Ascending aorta (tissue), 2 donors: Measurements from ENCODE around the gene GPANK1. TPM values are rescaled to one million over a fixed set of nuclear protein-coding genes. Genes with fewer than 3 reads are reported as not detected.
A peak's percentile ranks its signal among the peaks of the same experiment; 100 is the strongest.

ENCODE experiments used
- DNase-seq, 2 donors: peaks; one replicate each; pipeline ENCODE4 v3.0.0-alpha.2; 2019; ENCODE audit warnings: low spot score in 2 of 2
- H3K27ac ChIP-seq, 2 donors: fragments of 200-600 bp; sonication (generic); one replicate each; pipeline ENCODE4 v1.5.1; 2016 to 2017; ENCODE audit warnings: mild to moderate bottlenecking in 1 of 2
- H3K27me3 ChIP-seq: fragments of 200-600 bp; sonication (generic); one replicate; pipeline ENCODE4 v1.5.1; 2017
- H3K36me3 ChIP-seq, 2 donors: fragments of 200-600 bp; sonication (generic); one replicate each; pipeline ENCODE4 v1.5.1; 2016
- H3K4me1 ChIP-seq, 2 donors: fragments of 200-600 bp; sonication (generic); one replicate each; pipeline ENCODE4 v1.5.1; 2016 to 2017; ENCODE audit warnings: mild to moderate bottlenecking in 1 of 2
- H3K4me3 ChIP-seq, 2 donors: fragments of 200-600 bp; sonication (generic); one replicate each; pipeline ENCODE4 v1.5.1; 2016 to 2017; ENCODE audit warnings: mild to moderate bottlenecking in 1 of 2
- H3K9me3 ChIP-seq, 2 donors: fragments of 200-600 bp; sonication (generic); one replicate each; pipeline ENCODE4 v1.5.1; 2016
- intact Hi-C: fragments of 100-400 bp; cut with DNase I; formaldehyde crosslinking; loops from one replicate; pipeline ENCODE4 v1.15.1; 2023
- total RNA-seq: library from RNA; depleted of rRNA; stranded (reverse); fragments of >200 nt; gene quantifications from one replicate; pipeline ENCODE4 v1.1.0, GENCODE V29; 2016
- TF ChIP-seq, protein P1 (sequence below), 3 experiments: fragments of 200-600 bp in 2 of 3; fragments of 450-650 bp in 1 of 3; sonication (generic) in 2 of 3; IDR thresholded peaks; one replicate each; pipeline ENCODE4 v1.5.1; 2016 to 2019; ENCODE audit warnings: antibody characterized with exemption in 3 of 3, mild to moderate bottlenecking in 1 of 3, moderate library complexity in 1 of 3

The GPANK1 gene
- total RNA-seq, 1 donor from 2014 or later: 9.8 TPM

DNA sequence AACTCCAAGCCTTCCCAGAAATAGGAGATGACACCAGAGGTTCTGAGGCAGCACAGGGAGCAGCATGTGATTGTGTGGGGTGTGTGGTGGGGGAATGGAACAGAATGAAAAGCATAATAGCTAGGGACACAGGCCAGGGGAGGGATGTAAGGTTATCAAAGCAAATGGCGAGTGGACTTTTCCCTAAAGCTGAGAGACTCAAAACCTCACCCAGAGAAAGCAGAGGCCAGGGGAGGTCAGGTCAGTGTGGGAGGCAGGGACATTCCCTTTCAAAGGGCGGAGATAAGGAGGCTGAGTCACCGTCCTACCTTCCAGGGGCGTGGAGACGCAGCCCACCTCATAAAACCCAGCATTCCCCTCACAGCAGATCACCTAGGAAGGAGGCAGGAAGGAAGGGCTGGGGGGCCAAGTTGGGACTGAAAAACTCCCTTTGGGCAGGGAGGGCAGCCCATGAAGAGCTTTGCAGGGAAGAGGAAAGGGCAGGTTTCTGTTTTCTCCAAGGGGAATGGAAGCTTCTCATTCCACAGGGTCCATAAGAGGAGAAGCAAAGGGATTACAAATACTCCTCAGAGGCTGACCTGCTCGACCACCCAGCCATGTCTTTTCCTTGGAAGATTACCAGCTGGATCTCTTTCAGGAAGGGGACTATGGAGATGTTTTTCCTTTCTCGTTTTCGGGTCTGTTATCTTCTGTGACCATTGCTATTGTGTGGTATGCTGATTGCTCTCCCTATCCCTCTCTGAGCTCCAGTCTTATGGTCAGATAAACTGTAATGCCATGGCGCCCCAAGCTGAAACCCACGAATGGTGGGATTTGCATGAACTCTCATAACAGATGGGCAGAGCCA lies 25.7 kb upstream of the GPANK1 start:
- no peaks in the 10 kb centered on the region for H3K4me1 ChIP-seq
- no peaks in the 10 kb centered on the region for H3K27me3 ChIP-seq
- H3K36me3 ChIP-seq: peaks cover 71 to 91% of the 10 kb centered on the region in 2 donors
- intact Hi-C loops: no loop called here
- no peaks in the 10 kb centered on the region for H3K9me3 ChIP-seq
- TF ChIP-seq, protein P1, sequence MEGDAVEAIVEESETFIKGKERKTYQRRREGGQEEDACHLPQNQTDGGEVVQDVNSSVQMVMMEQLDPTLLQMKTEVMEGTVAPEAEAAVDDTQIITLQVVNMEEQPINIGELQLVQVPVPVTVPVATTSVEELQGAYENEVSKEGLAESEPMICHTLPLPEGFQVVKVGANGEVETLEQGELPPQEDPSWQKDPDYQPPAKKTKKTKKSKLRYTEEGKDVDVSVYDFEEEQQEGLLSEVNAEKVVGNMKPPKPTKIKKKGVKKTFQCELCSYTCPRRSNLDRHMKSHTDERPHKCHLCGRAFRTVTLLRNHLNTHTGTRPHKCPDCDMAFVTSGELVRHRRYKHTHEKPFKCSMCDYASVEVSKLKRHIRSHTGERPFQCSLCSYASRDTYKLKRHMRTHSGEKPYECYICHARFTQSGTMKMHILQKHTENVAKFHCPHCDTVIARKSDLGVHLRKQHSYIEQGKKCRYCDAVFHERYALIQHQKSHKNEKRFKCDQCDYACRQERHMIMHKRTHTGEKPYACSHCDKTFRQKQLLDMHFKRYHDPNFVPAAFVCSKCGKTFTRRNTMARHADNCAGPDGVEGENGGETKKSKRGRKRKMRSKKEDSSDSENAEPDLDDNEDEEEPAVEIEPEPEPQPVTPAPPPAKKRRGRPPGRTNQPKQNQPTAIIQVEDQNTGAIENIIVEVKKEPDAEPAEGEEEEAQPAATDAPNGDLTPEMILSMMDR (IDR thresholded peaks at IDR 0.05): no peak
- no peak overlapping the region for H3K27ac ChIP-seq
- no peak overlapping the region for H3K4me3 ChIP-seq
- DNase-seq: no peak

DNA sequence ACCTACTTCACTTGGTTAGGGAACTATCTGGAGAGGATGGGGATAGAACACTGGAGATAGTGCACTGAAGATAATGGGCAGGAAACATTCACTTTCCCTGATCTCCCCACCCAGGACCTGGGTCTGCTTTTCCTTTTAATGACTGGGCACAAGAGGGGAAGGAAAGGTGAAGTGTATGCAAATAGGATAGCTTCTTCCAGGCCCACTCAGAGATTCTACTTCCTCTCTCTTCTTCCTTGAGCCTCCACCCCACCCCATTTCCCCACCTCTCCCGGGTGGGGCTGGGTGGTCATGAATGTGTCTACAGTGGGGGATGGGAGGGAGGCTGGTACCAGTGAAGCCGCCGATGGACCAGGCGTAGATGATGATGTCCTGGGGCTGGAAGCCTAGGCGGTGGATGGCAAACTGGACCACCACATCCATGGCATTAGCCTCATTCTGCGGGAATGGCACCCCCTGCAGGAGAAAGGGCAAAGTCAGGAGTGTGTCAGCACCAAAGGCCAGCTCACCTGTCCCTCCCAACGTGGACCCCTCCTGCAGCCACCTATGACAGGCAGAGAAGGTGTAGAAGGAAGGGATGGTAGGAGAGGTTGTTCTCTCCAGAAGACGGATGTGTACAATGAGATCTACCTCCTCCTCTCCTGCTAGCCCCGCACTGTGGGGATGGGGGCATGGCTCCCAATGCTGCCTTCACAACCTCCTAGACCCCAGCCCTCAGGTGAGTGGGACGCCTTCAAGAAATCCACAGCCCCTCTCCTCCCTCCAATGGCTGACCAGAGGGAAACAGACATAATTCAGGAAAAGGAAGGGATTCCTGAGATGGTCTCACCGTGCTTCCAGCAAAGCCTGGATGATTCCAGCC lies 24.7 kb upstream of the GPANK1 start:
- intact Hi-C loops: no loop called here
- Histone ChIP-seq H3K4me3 (no peak overlapping the region), H3K4me1 (no peaks in the 10 kb centered on the region), H3K36me3 (peaks cover 63 to 81% of the 10 kb centered on the region in 2 donors), H3K27ac (no peak overlapping the region), H3K27me3 (no peaks in the 10 kb centered on the region), H3K9me3 (no peaks in the 10 kb centered on the region)
- DNase-seq: no peak
- TF ChIP-seq, protein P1 (IDR thresholded peaks at IDR 0.05): peak in 1 of 3 experiments; percentile 14

DNA sequence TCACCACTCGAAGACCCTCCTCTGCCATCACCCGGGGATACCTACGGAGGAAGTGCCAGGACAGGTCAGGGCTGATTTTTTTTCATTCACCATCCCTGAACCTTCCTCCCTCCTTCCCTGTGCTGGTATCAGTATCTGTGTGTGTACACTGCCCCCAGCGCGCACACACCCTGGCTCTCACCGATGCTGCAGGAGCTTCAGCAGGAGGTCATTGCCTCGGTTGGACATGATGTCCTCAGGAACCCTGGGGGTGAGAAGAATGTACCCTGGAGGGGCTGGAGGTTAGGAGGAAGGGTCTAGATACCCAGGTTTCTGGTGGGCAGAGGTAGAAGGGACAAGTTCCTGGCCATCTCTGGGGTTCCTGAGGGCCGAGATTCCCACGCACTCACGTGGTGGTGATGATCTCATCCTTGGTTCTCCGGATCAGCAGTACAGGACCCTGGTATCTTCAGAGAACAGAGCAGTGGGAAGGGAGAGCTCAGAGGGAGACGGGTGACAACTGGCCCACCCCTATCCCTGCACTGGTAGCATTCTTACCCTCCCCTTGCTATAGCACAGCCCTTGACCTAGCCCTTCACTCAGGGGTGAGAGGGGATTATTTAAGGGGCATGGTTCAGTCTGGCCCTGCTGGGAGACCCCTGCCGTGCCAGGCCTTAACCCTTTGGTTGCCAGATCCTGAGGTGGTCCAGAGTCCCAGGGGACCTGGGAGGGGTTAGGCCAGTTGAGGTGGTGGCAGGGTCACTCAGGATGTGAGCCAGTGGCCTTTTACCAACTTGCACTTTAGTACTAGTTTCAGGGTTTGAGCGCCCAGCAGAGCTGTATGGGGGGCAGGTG lies 23.3 kb upstream of the GPANK1 start:
- intact Hi-C loops: no loop called here
- no peak for DNase-seq
- H3K4me1 ChIP-seq: no peaks in the 10 kb centered on the region
- no peaks in the 10 kb centered on the region for H3K9me3 ChIP-seq
- no peaks in the 10 kb centered on the region for H3K27me3 ChIP-seq
- TF ChIP-seq, protein P1 (IDR thresholded peaks at IDR 0.05): no peak
- H3K27ac ChIP-seq: no peak overlapping the region
- peaks cover 62 to 72% of the 10 kb centered on the region in 2 donors for H3K36me3 ChIP-seq
- H3K4me3 ChIP-seq: no peak overlapping the region

DNA sequence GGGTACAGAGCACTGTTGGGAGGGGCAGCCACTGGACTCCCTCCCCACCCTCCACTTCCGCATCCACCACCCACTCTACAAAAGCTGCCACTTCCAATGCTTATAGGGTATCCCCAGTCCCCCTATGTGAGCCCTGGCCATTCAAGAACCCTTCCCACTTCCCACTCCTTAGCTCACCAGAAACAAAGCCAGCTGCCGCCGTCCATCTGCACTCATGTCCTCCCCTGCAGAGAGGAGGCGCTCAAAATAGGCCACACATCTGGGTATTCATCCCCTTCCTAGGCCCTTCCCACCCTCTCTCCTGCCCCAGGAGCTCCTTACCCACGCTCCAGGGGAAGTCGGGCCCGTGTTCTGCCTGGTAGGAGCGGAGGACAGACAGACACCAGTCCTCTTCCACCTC lies 22.5 kb upstream of the GPANK1 start:
- no peak for DNase-seq
- intact Hi-C loops: no loop called here
- TF ChIP-seq, protein P1 (IDR thresholded peaks at IDR 0.05): no peak
- H3K27me3 ChIP-seq: no peaks in the 10 kb centered on the region
- H3K4me3 ChIP-seq: no peak overlapping the region
- H3K9me3 ChIP-seq: no peaks in the 10 kb centered on the region
- H3K27ac ChIP-seq: no peak overlapping the region
- H3K4me1 ChIP-seq: no peaks in the 10 kb centered on the region
- peaks cover 54 to 64% of the 10 kb centered on the region in 2 donors for H3K36me3 ChIP-seq

DNA sequence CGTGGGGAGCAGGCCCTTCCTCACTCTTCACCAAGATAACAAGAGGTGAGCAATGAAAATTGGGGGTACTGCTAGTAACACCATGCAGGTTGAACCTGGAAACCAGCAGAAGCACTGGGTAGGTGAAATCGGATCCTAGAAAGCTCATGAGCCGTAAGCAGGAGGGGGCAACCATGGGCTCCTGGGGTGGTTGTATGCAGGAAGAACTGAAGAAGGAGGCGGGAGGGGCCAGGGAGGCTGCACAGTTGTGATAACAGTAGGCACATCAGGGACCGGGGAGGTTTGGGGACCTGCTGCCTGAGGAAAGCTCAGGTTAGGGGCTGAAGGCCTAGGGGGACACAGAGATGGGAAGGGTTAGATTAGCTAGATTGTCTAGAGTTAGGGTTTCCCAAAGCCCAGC lies 21.7 kb upstream of the GPANK1 start:
- Histone ChIP-seq H3K4me1 (peaks cover 0 to 2% of the 10 kb centered on the region in 2 donors), H3K4me3 (no peak overlapping the region), H3K9me3 (no peaks in the 10 kb centered on the region), H3K36me3 (peaks cover 46 to 57% of the 10 kb centered on the region in 2 donors), H3K27ac (no peak overlapping the region), H3K27me3 (no peaks in the 10 kb centered on the region)
- DNase-seq: no peak
- TF ChIP-seq, protein P1 (IDR thresholded peaks at IDR 0.05): no peak
- intact Hi-C loops: no loop called here
